ENCODE results near the gene TUT4.

The TUT4 gene

GRCh38 chr1:52460694-52461093, 92.2 kb downstream of the TUT4 start:
- no peak for TF ChIP-seq EGR1 (IDR thresholded peaks at IDR 0.05)
- TF ChIP-seq, protein P1, sequence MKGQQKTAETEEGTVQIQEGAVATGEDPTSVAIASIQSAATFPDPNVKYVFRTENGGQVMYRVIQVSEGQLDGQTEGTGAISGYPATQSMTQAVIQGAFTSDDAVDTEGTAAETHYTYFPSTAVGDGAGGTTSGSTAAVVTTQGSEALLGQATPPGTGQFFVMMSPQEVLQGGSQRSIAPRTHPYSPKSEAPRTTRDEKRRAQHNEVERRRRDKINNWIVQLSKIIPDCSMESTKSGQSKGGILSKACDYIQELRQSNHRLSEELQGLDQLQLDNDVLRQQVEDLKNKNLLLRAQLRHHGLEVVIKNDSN (IDR thresholded peaks at IDR 0.05): no peak
- TF ChIP-seq NFIC (IDR thresholded peaks at IDR 0.05): no peak
- no peak for TF ChIP-seq REST (IDR thresholded peaks at IDR 0.05; ENCODE audit: low read depth)
- no peak for TF ChIP-seq CEBPB (IDR thresholded peaks at IDR 0.05)
- TF ChIP-seq CREB1 (IDR thresholded peaks at IDR 0.05; ENCODE audit: low read depth): no peak
- no peak for TF ChIP-seq ZBTB7A (IDR thresholded peaks at IDR 0.05; ENCODE audit: low read depth)
- TF ChIP-seq RAD21 (IDR thresholded peaks at IDR 0.05; ENCODE audit: low read depth): no peak
- TF ChIP-seq, protein P2, sequence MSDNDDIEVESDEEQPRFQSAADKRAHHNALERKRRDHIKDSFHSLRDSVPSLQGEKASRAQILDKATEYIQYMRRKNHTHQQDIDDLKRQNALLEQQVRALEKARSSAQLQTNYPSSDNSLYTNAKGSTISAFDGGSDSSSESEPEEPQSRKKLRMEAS (IDR thresholded peaks at IDR 0.05): no peak
- no peak for TF ChIP-seq TAF1 (IDR thresholded peaks at IDR 0.05; ENCODE audit: low read depth)
- TF ChIP-seq YY1 (IDR thresholded peaks at IDR 0.05; ENCODE audit: low read depth): no peak
- no peak for TF ChIP-seq TEAD4 (IDR thresholded peaks at IDR 0.05)
- TF ChIP-seq TCF12 (IDR thresholded peaks at IDR 0.05; ENCODE audit: low read depth): no peak
- TF ChIP-seq FOXM1 (IDR thresholded peaks at IDR 0.05; ENCODE audit: borderline replicate concordance, low read depth): no peak
- TF ChIP-seq EP300 (IDR thresholded peaks at IDR 0.05; ENCODE audit: borderline replicate concordance): no peak

GRCh38 chr1:52455686-52456085, 97.2 kb downstream of the TUT4 start:
- TF ChIP-seq NFIC (IDR thresholded peaks at IDR 0.05) (no peak), TEAD4 (IDR thresholded peaks at IDR 0.05) (no peak), TAF1 (IDR thresholded peaks at IDR 0.05; ENCODE audit: low read depth) (no peak), TCF12 (IDR thresholded peaks at IDR 0.05; ENCODE audit: low read depth) (no peak), RAD21 (IDR thresholded peaks at IDR 0.05; ENCODE audit: low read depth) (no peak), EP300 (IDR thresholded peaks at IDR 0.05; ENCODE audit: borderline replicate concordance) (no peak), REST (IDR thresholded peaks at IDR 0.05; ENCODE audit: low read depth) (no peak), CREB1 (IDR thresholded peaks at IDR 0.05; ENCODE audit: low read depth) (no peak), EGR1 (IDR thresholded peaks at IDR 0.05) (no peak)
- TF ChIP-seq, protein P2 (IDR thresholded peaks at IDR 0.05): no peak
- TF ChIP-seq, protein P1 (IDR thresholded peaks at IDR 0.05): no peak

GRCh38 chr1:52454779-52455178, 98.1 kb downstream of the TUT4 start:
- TF ChIP-seq CEBPB (IDR thresholded peaks at IDR 0.05) (no peak), YY1 (IDR thresholded peaks at IDR 0.05; ENCODE audit: low read depth) (no peak), TEAD4 (IDR thresholded peaks at IDR 0.05) (no peak), EGR1 (IDR thresholded peaks at IDR 0.05) (no peak), RAD21 (IDR thresholded peaks at IDR 0.05; ENCODE audit: low read depth) (no peak), CREB1 (IDR thresholded peaks at IDR 0.05; ENCODE audit: low read depth) (no peak)

GRCh38 chr1:52454127-52454526, 98.8 kb downstream of the TUT4 start:
- TF ChIP-seq TEAD4 (IDR thresholded peaks at IDR 0.05) (no peak), RAD21 (IDR thresholded peaks at IDR 0.05; ENCODE audit: low read depth) (no peak), CEBPB (IDR thresholded peaks at IDR 0.05) (no peak), REST (IDR thresholded peaks at IDR 0.05; ENCODE audit: low read depth) (no peak), TCF12 (IDR thresholded peaks at IDR 0.05; ENCODE audit: low read depth) (no peak), EP300 (IDR thresholded peaks at IDR 0.05; ENCODE audit: borderline replicate concordance) (no peak), EGR1 (IDR thresholded peaks at IDR 0.05) (no peak), TAF1 (IDR thresholded peaks at IDR 0.05; ENCODE audit: low read depth) (no peak), ZBTB7A (IDR thresholded peaks at IDR 0.05; ENCODE audit: low read depth) (no peak), NFIC (IDR thresholded peaks at IDR 0.05) (no peak), YY1 (IDR thresholded peaks at IDR 0.05; ENCODE audit: low read depth) (no peak), FOXM1 (IDR thresholded peaks at IDR 0.05; ENCODE audit: borderline replicate concordance, low read depth) (no peak), CREB1 (IDR thresholded peaks at IDR 0.05; ENCODE audit: low read depth) (no peak)
- TF ChIP-seq, protein P2 (IDR thresholded peaks at IDR 0.05): no peak
- TF ChIP-seq, protein P1 (IDR thresholded peaks at IDR 0.05): no peak
